AG04450 (cell line): Measurements from ENCODE around the gene ITGB3BP. TPM values are rescaled to one million over a fixed set of nuclear protein-coding genes. Genes with fewer than 3 reads are reported as not detected.
A peak's percentile ranks its signal among the peaks of the same experiment; 100 is the strongest.

Source experiments
- CTCF ChIA-PET: fragments of 300-600, 350-600 bp; formaldehyde crosslinking; extraction: SDS; loops from one replicate; lab custom pipeline; 2022; ENCODE audit warnings: antibody characterized with exemption, inconsistent platforms; lab: Charles Lee
- POLR2A ChIA-PET: fragments of 350-600 bp; formaldehyde crosslinking; extraction: SDS; loops from one replicate; lab custom pipeline; 2021; ENCODE audit warnings: antibody characterized with exemption, inconsistent platforms; lab: Yijun Ruan, JAX
- DNase-seq: peaks from one replicate; pipeline ENCODE4 v3.0.0-alpha.2; 2011; ENCODE audit warnings: low read depth, low spot score
- H3K27ac ChIP-seq: one replicate; pipeline ENCODE4 v1.5.1; 2012; ENCODE audit warnings: low read depth, low read length, control low read depth
- H3K27me3 ChIP-seq: one replicate; pipeline ENCODE4 v1.6.0; 2012; ENCODE audit warnings: low read length; ENCODE audit not compliant: control insufficient read depth, insufficient read depth
- H3K4me3 ChIP-seq: 2 replicates; pipeline ENCODE4 v1.5.1; 2011; ENCODE audit warnings: mild to moderate bottlenecking, low read depth, low read length, control low read depth
- H3K9me3 ChIP-seq: 2 replicates; pipeline ENCODE4 v1.5.1; 2012; ENCODE audit warnings: low read length; ENCODE audit not compliant: control insufficient read depth, insufficient read depth
- CTCF ChIP-seq: IDR thresholded peaks from 2 replicates; pipeline ENCODE4 v1.5.1; 2011; ENCODE audit warnings: low read depth, low read length, control low read depth, inconsistent platforms
- polyA plus RNA-seq: library from polyadenylated mRNA; depleted of rRNA; stranded (reverse); fragments of >200 nt; gene quantifications from 2 replicates; pipeline ENCODE4 v1.2.3, GENCODE V29; 2011

Gene ITGB3BP
- polyA plus RNA-seq, 1 experiment: 18.0 TPM

GRCh38 chr1:63547621-63548294 is 24.7 kb upstream of the ITGB3BP start:
- no peaks in the 10 kb centered on the region for H3K9me3 ChIP-seq
- H3K27me3 ChIP-seq: no peaks in the 10 kb centered on the region
- H3K27ac ChIP-seq: no peak overlapping the region
- DNase-seq: no peak
- no peak overlapping the region for H3K4me3 ChIP-seq
- ChIA-PET POLR2A (no interaction called here), CTCF (interaction anchor here (0.7 to 1.7 kb wide), 2 partner anchors 9 to 10 kb away, joined by 3 read pairs; no protein-coding TSS in a partner anchor)
- no peak for TF ChIP-seq CTCF

GRCh38 chr1:63545780-63546179 is 22.8 kb upstream of the ITGB3BP start:
- no peaks in the 10 kb centered on the region for H3K9me3 ChIP-seq
- H3K27me3 ChIP-seq: no peaks in the 10 kb centered on the region
- no peak for TF ChIP-seq CTCF
- H3K27ac ChIP-seq: no peak overlapping the region
- DNase-seq: no peak
- H3K4me3 ChIP-seq: no peak overlapping the region
- ChIA-PET CTCF (interaction anchor here (1.4 to 1.7 kb wide), 3 partner anchors 11 to 701 kb away, joined by 3 to 5 read pairs (median 3); no protein-coding TSS in a partner anchor), POLR2A (no interaction called here)

- no peak overlapping the region for H3K27ac ChIP-seq
- TF ChIP-seq CTCF: peak; percentile 47
- H3K27me3 ChIP-seq: no peaks in the 10 kb centered on the region
- DNase-seq: no peak
- H3K4me3 ChIP-seq: no peak overlapping the region
- CTCF ChIA-PET: interaction anchor here (0.5 to 3.1 kb wide), 33 partner anchors 11 to 1362 kb away, joined by 3 to 19 read pairs (median 4); partner anchors contain the start of genes EFCAB7 and ITGB3BP
- POLR2A ChIA-PET: interaction anchor here (0.7 kb wide), 1 partner anchor 218 kb away, joined by 4 read pairs; no protein-coding TSS in a partner anchor
- no peaks in the 10 kb centered on the region for H3K9me3 ChIP-seq
Measured at GRCh38 chr1:63537940-63538339, 14.9 kb upstream of the ITGB3BP start.

DNA sequence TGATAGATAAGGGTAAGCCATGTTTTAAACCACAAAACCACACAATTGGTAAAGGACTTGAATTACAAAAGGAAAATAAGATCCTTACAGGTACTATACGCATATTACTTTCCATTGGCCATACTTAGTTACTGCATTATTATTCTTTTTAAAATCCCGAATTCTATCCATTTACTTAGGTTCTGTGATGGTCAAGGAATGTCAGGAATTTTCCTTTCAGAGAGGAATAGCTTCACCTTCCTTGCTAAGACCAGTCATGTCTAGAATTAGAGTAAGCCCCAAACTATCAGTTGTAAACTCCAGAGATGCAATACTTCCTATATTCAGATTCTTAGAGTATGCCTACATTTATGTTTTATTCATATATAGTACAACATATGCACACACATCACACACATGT is 14.0 kb upstream of the ITGB3BP start:
- DNase-seq: no peak
- no peak for TF ChIP-seq CTCF
- Histone ChIP-seq H3K27ac (no peak overlapping the region), H3K4me3 (no peak overlapping the region), H3K27me3 (no peaks in the 10 kb centered on the region), H3K9me3 (no peaks in the 10 kb centered on the region)
- POLR2A ChIA-PET: no interaction called here
- CTCF ChIA-PET: interaction anchor here (0.9 to 3.1 kb wide), 12 partner anchors 10 to 695 kb away, joined by 3 to 19 read pairs (median 10); partner anchors contain the start of genes EFCAB7 and ITGB3BP

- ChIA-PET POLR2A (no interaction called here), CTCF (no interaction called here)
- Histone ChIP-seq H3K9me3 (no peaks in the 10 kb centered on the region), H3K27ac (no peak overlapping the region), H3K27me3 (no peaks in the 10 kb centered on the region), H3K4me3 (no peak overlapping the region)
- no peak for DNase-seq
- no peak for TF ChIP-seq CTCF
Measured at GRCh38 chr1:63534406-63534805, 11.4 kb upstream of the ITGB3BP start.
